IMR-90 (cell line): ENCODE results near the gene HHATL. TPM values are rescaled to one million over a fixed set of nuclear protein-coding genes. Genes with fewer than 3 reads are reported as not detected.

Experiments used
- ATAC-seq: fragments of 200-7000 bp; cut with Tn5 transposase; 2 replicates; pipeline ENCODE4 v1.9.1; 2020; ENCODE audit warnings: low read depth, mild to moderate bottlenecking, moderate library complexity
- BruUV-seq: library from RNA; stranded (reverse); fragments of 400-500 nt; replicated peaks from 2 replicates; lab custom pipeline; 2021; lab: Mats Ljungman, UMichigan
- CTCF ChIA-PET: fragments of 300-600 bp; formaldehyde crosslinking; extraction: SDS; loops from one replicate; lab custom pipeline; 2021; ENCODE audit warnings: antibody characterized with exemption; lab: Yijun Ruan, JAX
- POLR2A ChIA-PET: fragments of 300-600 bp; sonication (Branson Sonifier 250); formaldehyde crosslinking; loops from one replicate; lab custom pipeline; 2022; ENCODE audit warnings: antibody characterized with exemption; ENCODE audit not compliant: unreplicated experiment; lab: Charles Lee
- DNase-seq: peaks from one replicate; pipeline ENCODE4 v3.0.0; 2013
- H2AFZ ChIP-seq: replicated peaks from 2 replicates; pipeline ENCODE3; 2013; ENCODE audit warnings: low read length, mild to moderate bottlenecking; ENCODE audit not compliant: poor library complexity
- H2AK5ac ChIP-seq: 2 replicates; pipeline ENCODE4 v1.6.1; 2013; ENCODE audit warnings: low read depth, low read length, inconsistent platforms
- H2AK9ac ChIP-seq: replicated peaks from 2 replicates; pipeline ENCODE3; 2013; ENCODE audit warnings: mild to moderate bottlenecking, low read depth, low read length, moderate library complexity; ENCODE audit not compliant: poor library complexity
- H2BK120ac ChIP-seq: 2 replicates; pipeline ENCODE4 v1.6.1; 2013; ENCODE audit warnings: low read depth, low read length, inconsistent platforms
- H2BK15ac ChIP-seq: 3 replicates; pipeline ENCODE4 v1.6.1; 2013; ENCODE audit warnings: low read depth, low read length, inconsistent platforms
- H2BK20ac ChIP-seq: 2 replicates; pipeline ENCODE4 v1.6.1; 2013; ENCODE audit warnings: low read depth, mild to moderate bottlenecking, inconsistent platforms, low read length, moderate library complexity
- H2BK5ac ChIP-seq: 2 replicates; pipeline ENCODE4 v1.6.1; 2013; ENCODE audit warnings: mild to moderate bottlenecking, low read depth, low read length, inconsistent platforms; ENCODE audit not compliant: poor library complexity, severe bottlenecking
- H3K14ac ChIP-seq: replicated peaks from 2 replicates; pipeline ENCODE4 v1.6.1; 2013; ENCODE audit warnings: low read depth, low read length, inconsistent platforms
- H3K18ac ChIP-seq: 2 replicates; pipeline ENCODE4 v1.6.1; 2013; ENCODE audit warnings: low read depth, low read length, control low read depth
- H3K23ac ChIP-seq: 2 replicates; pipeline ENCODE4 v1.6.1; 2013; ENCODE audit warnings: low read depth, low read length, inconsistent platforms
- H3K27ac ChIP-seq: 2 replicates; pipeline ENCODE4 v1.5.1; 2013; ENCODE audit warnings: mild to moderate bottlenecking, control low read depth, low read length; ENCODE audit not compliant: insufficient read depth
- H3K27me3 ChIP-seq: 2 replicates; pipeline ENCODE4 v1.6.1; 2013; ENCODE audit warnings: low read length; ENCODE audit not compliant: control insufficient read depth, insufficient read depth
- H3K36me3 ChIP-seq: 2 replicates; pipeline ENCODE4 v1.6.1; 2013; ENCODE audit warnings: low read length, mixed read lengths; ENCODE audit not compliant: control insufficient read depth, insufficient read depth
- H3K4ac ChIP-seq: 2 replicates; pipeline ENCODE4 v1.6.1; 2013; ENCODE audit warnings: low read depth, low read length, inconsistent platforms
- H3K4me1 ChIP-seq: 2 replicates; pipeline ENCODE4 v1.6.1; 2013; ENCODE audit warnings: low read length, mixed read lengths; ENCODE audit not compliant: control insufficient read depth, insufficient read depth
- H3K4me2 ChIP-seq: 2 replicates; pipeline ENCODE4 v1.6.1; 2013; ENCODE audit warnings: low read depth, mild to moderate bottlenecking, control low read depth, low read length, moderate library complexity
- H3K4me3 ChIP-seq: 2 replicates; pipeline ENCODE4 v1.5.1; 2013; ENCODE audit warnings: low read depth, mild to moderate bottlenecking, control low read depth, low read length, moderate library complexity; ENCODE audit not compliant: insufficient read depth
- H3K56ac ChIP-seq: 2 replicates; pipeline ENCODE4 v1.6.1; 2013; ENCODE audit warnings: low read length, inconsistent platforms; ENCODE audit not compliant: insufficient read depth; ENCODE audit errors: extremely low read depth
- H3K79me1 ChIP-seq, 2 experiments: 2 replicates each; pipeline ENCODE4 v1.6.1; 2013; ENCODE audit warnings: low read length in 2 of 2, inconsistent platforms in 1 of 2, low read depth in 1 of 2
- H3K9ac ChIP-seq: 2 replicates; pipeline ENCODE4 v1.6.1; 2013; ENCODE audit warnings: low read depth, low read length, control low read depth
- H3K9me1 ChIP-seq: 2 replicates; pipeline ENCODE4 v1.6.1; 2013; ENCODE audit warnings: low read length, inconsistent platforms; ENCODE audit not compliant: insufficient read depth
- H3K9me3 ChIP-seq: 2 replicates; pipeline ENCODE4 v1.6.1; 2013; ENCODE audit warnings: low read length; ENCODE audit not compliant: control insufficient read depth, insufficient read depth
- H4K20me1 ChIP-seq: 2 replicates; pipeline ENCODE4 v1.6.1; 2013; ENCODE audit warnings: low read length, inconsistent platforms; ENCODE audit not compliant: insufficient read depth
- H4K5ac ChIP-seq: 2 replicates; pipeline ENCODE4 v1.6.1; 2013; ENCODE audit warnings: mild to moderate bottlenecking, low read depth, low read length, control low read depth
- H4K8ac ChIP-seq, 2 experiments: 2 replicates each; pipeline ENCODE4 v1.6.1; 2013; ENCODE audit warnings: low read depth in 2 of 2, low read length in 2 of 2, control low read depth in 1 of 2, inconsistent platforms in 1 of 2
- H4K91ac ChIP-seq: 2 replicates; pipeline ENCODE4 v1.6.1; 2013; ENCODE audit warnings: low read depth, low read length, inconsistent platforms; ENCODE audit not compliant: insufficient read depth
- BHLHE40 ChIP-seq: fragments of 150-350 bp; IDR thresholded peaks from 2 replicates; pipeline ENCODE4 v1.6.1; 2016; ENCODE audit warnings: mild to moderate bottlenecking, low read depth, low read length
- CEBPB ChIP-seq: IDR thresholded peaks from 2 replicates; pipeline ENCODE4 v1.6.1; 2012; ENCODE audit warnings: low read depth, low read length, improper control_type of control experiment
- CHD1 ChIP-seq: IDR thresholded peaks from 2 replicates; pipeline ENCODE4 v1.6.1; 2012; ENCODE audit warnings: low read depth, low read length, improper control_type of control experiment
- FOS ChIP-seq: fragments of 150-350 bp; IDR thresholded peaks from 2 replicates; pipeline ENCODE4 v1.6.1; 2016; ENCODE audit warnings: low read depth, low read length
- MAFK ChIP-seq: IDR thresholded peaks from 2 replicates; pipeline ENCODE4 v1.6.1; 2012; ENCODE audit warnings: low read depth, low read length, improper control_type of control experiment
- MAZ ChIP-seq: IDR thresholded peaks from 2 replicates; pipeline ENCODE4 v1.6.1; 2012; ENCODE audit warnings: low read depth, mild to moderate bottlenecking, low read length, improper control_type of control experiment, moderate library complexity, borderline replicate concordance
- MXI1 ChIP-seq: IDR thresholded peaks from 2 replicates; pipeline ENCODE4 v1.6.1; 2012; ENCODE audit warnings: low read depth, mild to moderate bottlenecking, low read length, moderate library complexity, borderline replicate concordance
- NFE2L2 ChIP-seq: fragments of 150-350 bp; IDR thresholded peaks from 2 replicates; pipeline ENCODE4 v1.6.1; 2016; ENCODE audit warnings: low read depth, mild to moderate bottlenecking, low read length
- POLR2A ChIP-seq: IDR thresholded peaks from 2 replicates; pipeline ENCODE4 v1.6.1; 2012; ENCODE audit warnings: mild to moderate bottlenecking, low read depth, low read length
- RAD21 ChIP-seq: IDR thresholded peaks from 2 replicates; pipeline ENCODE4 v1.6.1; 2012; ENCODE audit warnings: low read length, improper control_type of control experiment
- RCOR1 ChIP-seq: IDR thresholded peaks from 2 replicates; pipeline ENCODE4 v1.6.1; 2012; ENCODE audit warnings: mild to moderate bottlenecking, low read length, improper control_type of control experiment; ENCODE audit not compliant: insufficient replicate concordance
- RFX5 ChIP-seq: IDR thresholded peaks from 2 replicates; pipeline ENCODE4 v1.8.0; 2012; ENCODE audit warnings: low read depth, mild to moderate bottlenecking, low read length, moderate library complexity
- WGBS, 2 experiments: methylation state at CpG; one replicate each; pipeline versions ENCODE4 v1.1.5 to v1.1.7; 2013; ENCODE audit warnings: missing lambda C conversion rate in 2 of 2; ENCODE audit not compliant: insufficient read length in 1 of 2; ENCODE audit errors: extremely low coverage in 2 of 2; 5-methylcytosine and 5-hydroxymethylcytosine counted together
- dilution Hi-C: fragments of 300-500 bp; cut with HindIII; formaldehyde crosslinking; loops from one replicate; pipeline ENCODE4 v1.14.3; 2018; ENCODE audit warnings: low sequenced_read_pairs; ENCODE audit not compliant: unreplicated experiment
- in situ Hi-C: fragments of 300-500 bp; cut with MboI; formaldehyde crosslinking; loops from 3 replicates; pipeline ENCODE4 v1.14.3; 2019; ENCODE audit warnings: low sequenced_read_pairs, inconsistent platforms, mixed read lengths
- intact Hi-C: fragments of 100-400 bp; cut with micrococcal nuclease; formaldehyde crosslinking; loops from 2 replicates; pipeline ENCODE4 v1.10.0; 2022
- polyA plus RNA-seq, 3 experiments: library from polyadenylated mRNA; depleted of rRNA; stranded (reverse); fragments of >200 nt; gene quantifications; 2 replicates each; pipeline ENCODE4 v1.2.3, GENCODE V29; 2012; ENCODE audit warnings: low replicate concordance in 1 of 3
- total RNA-seq: library from RNA; depleted of rRNA; stranded (reverse); fragments of >200 nt; gene quantifications from 2 replicates; pipeline ENCODE4 v1.2.3, GENCODE V29; 2012
- TF ChIP-seq, protein P1 (sequence below): fragments of 150-350 bp; IDR thresholded peaks from 2 replicates; pipeline ENCODE4 v1.6.1; 2017; ENCODE audit warnings: mild to moderate bottlenecking, antibody characterized with exemption, low read length, low read depth
- TF ChIP-seq, protein P2 (sequence below): fragments of 150-350 bp; IDR thresholded peaks from 2 replicates; pipeline ENCODE4 v1.6.1; 2016; ENCODE audit warnings: low read depth, mild to moderate bottlenecking, low read length, moderate library complexity, borderline replicate concordance
- TF ChIP-seq, protein P3 (sequence below): conservative IDR thresholded peaks from 2 replicates; pipeline ENCODE4 v1.5.1; 2012; ENCODE audit warnings: mild to moderate bottlenecking, low read depth, low read length, improper control_type of control experiment

The HHATL gene
- total and polyA plus RNA-seq, 2 of the 4 experiments (the other 2 are of a cell fraction) = not detected

DNA sequence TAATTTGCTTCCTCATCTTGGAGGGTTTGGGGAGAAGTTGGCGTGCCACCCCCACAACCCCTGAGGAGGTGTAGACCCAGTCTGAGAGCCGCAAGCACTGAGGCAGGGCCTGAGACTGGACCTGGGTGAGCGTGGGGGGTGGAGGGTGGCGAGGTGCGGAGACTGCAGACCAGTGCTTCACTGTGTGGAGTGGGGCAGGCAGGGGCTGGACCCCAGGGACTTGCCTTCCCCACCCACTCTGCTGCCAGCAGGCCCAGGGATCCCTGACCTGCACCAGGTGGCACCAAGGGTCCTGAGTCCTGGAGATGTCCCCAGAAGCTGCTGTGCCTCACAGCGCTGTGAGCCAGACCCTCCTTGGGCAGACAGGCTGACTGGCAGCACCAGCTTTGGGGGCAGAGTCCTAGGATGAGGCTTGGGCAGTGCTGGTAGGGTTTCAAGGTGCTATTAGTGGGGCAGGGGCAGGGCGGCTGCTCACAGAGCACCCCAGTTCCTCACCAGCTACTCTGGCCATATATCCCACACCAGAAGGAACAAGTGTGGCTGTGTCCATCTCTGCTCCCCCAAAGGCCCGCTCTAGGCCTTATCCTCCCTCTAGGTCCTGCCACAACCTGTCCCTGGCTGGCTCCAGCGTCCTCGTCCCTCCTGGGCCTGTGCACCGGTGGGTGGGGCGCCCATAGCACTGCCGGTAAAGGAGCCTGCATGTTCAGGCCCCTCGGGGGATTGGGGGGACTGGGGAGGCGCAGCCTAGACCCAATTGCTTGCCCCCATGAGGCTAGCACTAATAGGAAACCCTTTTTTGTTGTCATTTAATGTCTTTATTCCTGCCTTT, 37.3 kb downstream of the HHATL start:
- H3K4me3 ChIP-seq = no peak overlapping the region
- no peaks in the 10 kb centered on the region; the same call in 1 of the 2 replicates for H3K9me3 ChIP-seq
- H3K56ac ChIP-seq = no peak overlapping the region
- H3K14ac ChIP-seq = no peak overlapping the region
- ChIA-PET CTCF (no interaction called here), POLR2A (no interaction called here)
- no peak overlapping the region for H3K9ac ChIP-seq
- H2AFZ ChIP-seq = no peak overlapping the region
- DNase-seq (no peak), ATAC-seq (no peak)
- H4K8ac ChIP-seq = no peak overlapping the region
- TSS peak; percentile 27 for BruUV-seq
- no peak overlapping the region for H4K5ac ChIP-seq
- dilution Hi-C loops (no loop called here), in situ Hi-C loops (no loop called here), intact Hi-C loops (no loop called here)
- H3K36me3 ChIP-seq = peaks cover 10% of the 10 kb centered on the region; the same call in 1 of the 2 replicates
- H2AK5ac ChIP-seq = no peak overlapping the region
- H3K23ac ChIP-seq = no peak overlapping the region
- H4K20me1 ChIP-seq = peaks cover 10% of the 10 kb centered on the region
- no peak overlapping the region for H3K18ac ChIP-seq
- H2BK120ac ChIP-seq = no peak overlapping the region
- H3K4me2 ChIP-seq = no peak overlapping the region
- H3K27ac ChIP-seq = no peak overlapping the region
- H3K27me3 ChIP-seq = peaks cover 5% of the 10 kb centered on the region; the same call in 1 of the 2 replicates
- H2BK15ac ChIP-seq = no peak overlapping the region
- H3K4me1 ChIP-seq = no peaks in the 10 kb centered on the region; the same call in 1 of the 2 replicates
- H2BK5ac ChIP-seq = no peak overlapping the region
- peaks cover 9% of the 10 kb centered on the region; the same call in 1 of the 2 replicates for H3K9me1 ChIP-seq
- H4K91ac ChIP-seq = no peak overlapping the region
- H3K79me1 ChIP-seq = peaks cover 0 to 10% of the 10 kb centered on the region in 2 experiments; a peak in 2 of 4 replicates
- H2BK20ac ChIP-seq = no peak overlapping the region
- H2AK9ac ChIP-seq = peak overlapping the region; percentile 9
- H3K4ac ChIP-seq = no peak overlapping the region
- no CpG with 5 or more reads among the region's 15 CpGs for WGBS, 2 experiments
- TF ChIP-seq, protein P1, sequence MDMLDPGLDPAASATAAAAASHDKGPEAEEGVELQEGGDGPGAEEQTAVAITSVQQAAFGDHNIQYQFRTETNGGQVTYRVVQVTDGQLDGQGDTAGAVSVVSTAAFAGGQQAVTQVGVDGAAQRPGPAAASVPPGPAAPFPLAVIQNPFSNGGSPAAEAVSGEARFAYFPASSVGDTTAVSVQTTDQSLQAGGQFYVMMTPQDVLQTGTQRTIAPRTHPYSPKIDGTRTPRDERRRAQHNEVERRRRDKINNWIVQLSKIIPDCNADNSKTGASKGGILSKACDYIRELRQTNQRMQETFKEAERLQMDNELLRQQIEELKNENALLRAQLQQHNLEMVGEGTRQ = no peak
- no peak for TF ChIP-seq BHLHE40
- no peak for TF ChIP-seq CHD1
- no peak for TF ChIP-seq RCOR1
- TF ChIP-seq, protein P2, sequence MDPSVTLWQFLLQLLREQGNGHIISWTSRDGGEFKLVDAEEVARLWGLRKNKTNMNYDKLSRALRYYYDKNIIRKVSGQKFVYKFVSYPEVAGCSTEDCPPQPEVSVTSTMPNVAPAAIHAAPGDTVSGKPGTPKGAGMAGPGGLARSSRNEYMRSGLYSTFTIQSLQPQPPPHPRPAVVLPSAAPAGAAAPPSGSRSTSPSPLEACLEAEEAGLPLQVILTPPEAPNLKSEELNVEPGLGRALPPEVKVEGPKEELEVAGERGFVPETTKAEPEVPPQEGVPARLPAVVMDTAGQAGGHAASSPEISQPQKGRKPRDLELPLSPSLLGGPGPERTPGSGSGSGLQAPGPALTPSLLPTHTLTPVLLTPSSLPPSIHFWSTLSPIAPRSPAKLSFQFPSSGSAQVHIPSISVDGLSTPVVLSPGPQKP = no peak
- TF ChIP-seq MAFK = no peak
- TF ChIP-seq POLR2A = no peak
- TF ChIP-seq, protein P3, sequence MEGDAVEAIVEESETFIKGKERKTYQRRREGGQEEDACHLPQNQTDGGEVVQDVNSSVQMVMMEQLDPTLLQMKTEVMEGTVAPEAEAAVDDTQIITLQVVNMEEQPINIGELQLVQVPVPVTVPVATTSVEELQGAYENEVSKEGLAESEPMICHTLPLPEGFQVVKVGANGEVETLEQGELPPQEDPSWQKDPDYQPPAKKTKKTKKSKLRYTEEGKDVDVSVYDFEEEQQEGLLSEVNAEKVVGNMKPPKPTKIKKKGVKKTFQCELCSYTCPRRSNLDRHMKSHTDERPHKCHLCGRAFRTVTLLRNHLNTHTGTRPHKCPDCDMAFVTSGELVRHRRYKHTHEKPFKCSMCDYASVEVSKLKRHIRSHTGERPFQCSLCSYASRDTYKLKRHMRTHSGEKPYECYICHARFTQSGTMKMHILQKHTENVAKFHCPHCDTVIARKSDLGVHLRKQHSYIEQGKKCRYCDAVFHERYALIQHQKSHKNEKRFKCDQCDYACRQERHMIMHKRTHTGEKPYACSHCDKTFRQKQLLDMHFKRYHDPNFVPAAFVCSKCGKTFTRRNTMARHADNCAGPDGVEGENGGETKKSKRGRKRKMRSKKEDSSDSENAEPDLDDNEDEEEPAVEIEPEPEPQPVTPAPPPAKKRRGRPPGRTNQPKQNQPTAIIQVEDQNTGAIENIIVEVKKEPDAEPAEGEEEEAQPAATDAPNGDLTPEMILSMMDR = no peak
- no peak for TF ChIP-seq CEBPB
- no peak for TF ChIP-seq RAD21
- TF ChIP-seq RFX5 = no peak
- TF ChIP-seq MAZ = no peak
- TF ChIP-seq MXI1 = no peak
- no peak for TF ChIP-seq FOS
- TF ChIP-seq NFE2L2 = no peak
